CD4-positive, alpha-beta T cell treated with Interleukin-6 for 4 hours (primary cell): ENCODE results near the gene UMOD.

Source experiments
- DNase-seq: peaks from one replicate; pipeline ENCODE4 v3.0.0-alpha.2; 2020; ENCODE audit warnings: mixed read lengths

Gene UMOD

GRCh38 chr16:20352615-20353014 lies at the start of gene UMOD:
UMOD (minus strand) TSS chr16:20352715; CDS start chr16:20350737, 1,978 bp downstream.
- no peak for DNase-seq

GRCh38 chr16:20401475-20402016 lies 49.0 kb upstream of the UMOD start:
- DNase-seq, result no peak

GRCh38 chr16:20401066-20401465 lies 48.6 kb upstream of the UMOD start:
- no peak for DNase-seq

DNA sequence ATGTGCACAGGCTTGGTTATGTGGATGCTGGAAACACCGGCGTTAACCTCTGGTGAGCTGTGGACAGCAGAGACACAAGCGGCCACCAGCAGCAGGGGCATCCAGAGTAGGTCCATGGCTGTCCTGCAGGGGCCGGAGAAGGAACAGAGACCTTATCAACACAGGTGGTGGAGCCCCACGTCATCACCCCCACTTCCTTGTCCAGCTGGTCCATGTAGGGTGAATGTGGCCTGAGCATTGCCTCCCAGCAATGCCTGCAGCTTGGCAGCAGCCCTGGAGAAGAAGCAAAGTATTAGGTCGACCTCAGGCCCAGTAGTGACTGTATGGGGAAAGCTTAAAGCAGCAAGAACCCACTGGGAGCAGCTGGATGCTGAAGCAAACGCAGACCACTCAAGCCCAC lies 46.7 kb upstream of the UMOD start:
- DNase-seq, result no peak

GRCh38 chr16:20398603-20399002 lies 46.1 kb upstream of the UMOD start:
- no peak for DNase-seq

DNA sequence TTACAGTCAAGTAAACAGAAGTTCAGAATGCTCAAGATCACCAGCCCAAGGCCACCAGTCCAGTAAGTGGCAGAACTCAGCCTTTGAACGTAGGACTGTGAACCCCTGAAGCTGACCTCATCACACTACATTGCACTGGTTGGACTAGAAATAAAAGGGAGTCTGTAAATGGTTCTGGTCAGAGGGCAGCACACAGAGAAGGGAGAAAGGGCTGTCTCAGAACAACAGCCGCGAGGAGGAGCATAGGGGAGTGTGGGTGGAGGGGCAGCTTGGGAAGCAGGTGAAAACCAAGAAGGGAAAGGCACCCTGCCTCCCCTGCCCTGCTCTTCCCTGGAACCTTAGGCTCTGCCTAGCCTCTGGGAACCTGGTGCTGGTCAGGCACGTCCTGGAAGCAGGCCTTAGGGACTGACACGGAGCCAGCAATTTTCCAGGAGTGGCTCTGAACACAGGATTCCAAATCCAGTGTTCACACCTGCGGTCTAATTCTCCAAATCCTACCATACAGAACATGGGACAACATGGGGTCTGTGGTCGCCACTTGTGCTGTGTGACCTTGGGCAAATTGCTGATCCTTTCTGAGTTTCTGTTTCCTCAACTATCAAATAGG lies 45.1 kb upstream of the UMOD start:
- DNase-seq, result no peak

DNA sequence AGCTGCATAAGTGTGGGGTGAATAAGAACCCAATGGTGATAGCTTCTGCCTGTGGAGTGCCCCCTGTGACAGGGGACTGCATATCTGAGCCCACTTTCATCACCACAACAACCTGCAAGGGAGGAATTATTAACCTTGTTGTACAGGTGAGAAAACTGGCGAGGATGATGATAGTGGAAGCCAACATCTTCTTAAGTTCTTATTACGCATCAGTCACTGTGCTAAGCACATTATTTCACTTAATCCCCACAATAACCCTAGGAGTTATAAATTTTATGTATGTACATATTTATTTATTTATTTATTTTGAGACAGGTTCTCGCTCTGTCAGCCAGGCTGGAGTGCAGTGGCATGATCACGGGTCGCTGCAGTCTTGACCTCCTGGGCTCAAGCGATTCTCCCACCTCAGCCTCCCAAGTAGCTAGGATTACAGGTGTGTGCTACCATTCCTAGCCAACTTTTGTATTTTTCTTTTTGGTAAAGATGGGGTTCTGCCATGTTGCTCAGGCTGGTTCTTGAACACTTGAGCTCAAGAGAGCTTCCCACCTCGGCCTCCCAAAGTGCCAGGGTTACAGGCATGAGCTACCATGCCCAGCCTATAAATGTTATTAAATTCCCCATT lies 44.4 kb upstream of the UMOD start:
- no peak for DNase-seq

DNA sequence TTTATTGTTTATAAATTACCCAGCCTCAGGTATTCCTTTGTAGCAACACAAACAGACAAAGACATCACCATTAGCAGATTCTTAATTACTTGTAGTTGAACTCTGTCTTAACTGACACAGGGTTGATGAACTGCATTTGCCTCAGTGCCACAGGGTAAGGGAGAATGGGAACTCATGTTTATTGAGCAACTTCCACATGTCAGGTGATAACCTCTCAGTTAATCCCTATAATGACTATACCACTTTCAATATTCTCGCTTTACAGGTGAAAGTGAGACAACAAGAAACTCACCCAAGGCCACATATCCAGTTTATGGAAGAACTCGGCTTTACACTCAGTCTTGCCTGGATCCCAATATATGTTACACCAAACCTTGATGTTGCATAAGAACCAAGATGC lies 43.4 kb upstream of the UMOD start:
- DNase-seq, result no peak

- no peak for DNase-seq
Observed at GRCh38 chr16:20393801-20394577, 41.5 kb upstream of the UMOD start.

- no peak for DNase-seq
Observed at GRCh38 chr16:20391045-20391444, 38.5 kb upstream of the UMOD start.

DNA sequence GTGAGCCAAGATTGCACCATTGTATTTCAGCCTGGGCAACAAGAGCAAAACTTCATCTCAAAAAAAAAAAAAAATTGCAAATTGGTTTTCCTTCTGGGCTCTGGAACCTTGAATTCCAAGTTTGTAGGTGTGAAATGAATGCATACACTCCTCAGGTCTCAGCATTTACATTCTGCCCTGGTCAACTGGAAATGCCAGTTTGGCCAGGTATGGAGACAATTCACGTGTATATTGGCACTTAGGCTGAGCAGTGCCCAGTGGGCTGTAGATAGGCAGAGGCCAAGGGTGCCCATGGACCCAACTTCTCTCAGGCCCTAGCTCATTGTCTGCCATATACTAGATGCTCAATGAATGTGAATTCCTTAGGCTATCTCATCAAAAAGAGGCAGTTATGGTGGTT lies 36.3 kb upstream of the UMOD start:
- DNase-seq, result no peak

GRCh38 chr16:20387978-20388377 lies 35.5 kb upstream of the UMOD start:
- no peak for DNase-seq

DNA sequence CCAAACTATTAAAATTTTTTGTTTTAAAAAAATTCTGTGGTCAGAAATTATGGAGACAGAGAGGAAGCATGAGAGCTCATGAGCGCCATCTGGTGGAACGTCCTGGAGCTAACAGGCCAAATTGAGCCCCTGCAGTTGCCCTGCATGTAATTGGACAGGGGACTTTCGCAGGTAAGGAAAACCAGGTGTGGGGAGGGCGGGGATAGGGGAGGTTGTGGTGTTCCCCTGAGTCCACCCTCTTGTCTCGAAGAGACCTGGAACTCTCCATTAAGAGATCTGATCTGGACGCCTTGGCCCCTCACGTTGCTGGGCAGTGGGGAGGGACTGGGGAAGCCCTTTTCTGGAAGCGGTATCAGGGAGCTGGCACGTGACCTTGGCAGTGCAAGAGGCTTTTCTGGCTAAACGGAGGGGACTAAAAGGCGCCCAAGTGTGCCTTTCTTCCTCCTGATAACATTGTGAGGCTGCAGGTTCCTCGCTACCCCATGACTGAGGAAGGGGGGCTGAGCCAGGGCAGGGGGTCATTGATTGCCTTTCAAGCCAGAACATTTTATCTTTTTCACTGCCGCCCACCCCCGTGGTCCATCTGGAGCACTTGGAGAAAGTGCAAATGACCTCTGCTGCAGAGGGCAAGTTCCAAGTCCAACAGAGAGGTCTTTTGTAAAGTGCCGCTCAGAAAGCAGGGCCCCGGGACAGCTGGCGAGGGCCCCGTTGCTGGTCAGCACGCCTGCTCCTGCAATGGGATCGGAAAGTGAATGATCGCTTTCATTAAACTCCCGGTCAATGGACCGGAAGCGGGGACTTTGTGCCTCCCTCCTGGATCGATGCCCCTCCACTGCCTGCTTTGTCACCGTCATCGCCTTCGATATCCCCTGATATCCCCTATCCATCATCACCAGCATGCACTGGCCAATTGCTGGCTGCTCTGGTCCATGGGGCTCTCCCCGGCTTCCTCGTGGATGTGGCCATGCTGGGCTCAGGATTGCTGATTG lies 33.6 kb upstream of the UMOD start:
- DNase-seq, result peak; percentile 57

- peak; percentile 37 for DNase-seq
Observed at GRCh38 chr16:20383106-20384029, 30.9 kb upstream of the UMOD start.

DNA sequence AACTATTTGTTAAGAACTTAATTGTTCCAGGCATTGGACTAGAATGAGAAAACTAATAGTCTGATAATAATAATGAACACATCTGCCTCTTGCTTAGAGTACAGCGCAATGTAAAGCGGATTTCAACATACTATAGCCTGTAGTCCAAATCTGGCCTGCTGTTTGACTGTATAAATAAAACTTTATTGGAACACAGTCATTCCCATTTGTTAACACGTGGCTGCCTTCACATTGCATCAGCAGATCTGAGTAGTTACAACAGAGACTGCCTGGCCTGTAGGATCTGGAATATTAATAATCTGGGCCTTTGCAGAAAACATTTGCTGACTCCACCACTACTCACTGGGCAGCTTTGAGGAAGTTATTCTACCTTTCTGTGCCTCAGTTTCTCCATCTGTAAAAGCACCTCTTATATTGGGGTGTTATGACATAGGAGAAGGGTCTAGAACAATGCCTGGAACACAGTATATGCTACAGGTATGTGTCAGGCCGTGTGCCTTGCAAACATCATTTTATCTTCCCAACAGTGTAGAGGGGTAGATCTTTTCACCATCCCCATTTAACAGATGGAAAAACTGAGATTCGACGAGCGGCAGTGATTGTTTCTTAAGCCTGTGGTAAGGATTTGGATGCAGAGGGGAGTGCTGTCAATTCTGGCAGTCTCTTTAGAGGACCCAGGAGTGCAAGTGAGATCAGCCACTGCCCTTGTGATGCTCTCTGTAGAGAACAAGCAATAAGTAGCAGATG lies 29.9 kb upstream of the UMOD start:
- DNase-seq, result no peak

DNA sequence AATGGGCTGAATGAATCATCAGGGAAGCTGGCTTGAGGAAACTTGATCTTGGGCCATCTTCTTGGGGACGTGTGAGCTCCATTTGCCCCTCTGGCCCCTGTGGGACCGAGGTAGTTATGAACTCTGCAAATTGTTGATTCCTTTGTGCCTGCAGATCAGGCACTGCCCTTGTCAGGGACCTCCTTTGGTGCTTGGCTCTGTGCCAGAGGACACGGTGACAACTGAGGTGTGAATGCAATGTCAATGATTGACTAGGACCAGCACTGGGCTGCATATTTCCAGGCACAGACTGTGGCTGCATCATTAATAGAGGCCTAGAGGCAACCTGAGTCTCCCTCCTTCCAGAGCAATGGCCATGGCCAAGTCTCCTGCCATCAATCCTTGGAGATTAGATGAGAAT lies 28.3 kb upstream of the UMOD start:
- no peak for DNase-seq

DNA sequence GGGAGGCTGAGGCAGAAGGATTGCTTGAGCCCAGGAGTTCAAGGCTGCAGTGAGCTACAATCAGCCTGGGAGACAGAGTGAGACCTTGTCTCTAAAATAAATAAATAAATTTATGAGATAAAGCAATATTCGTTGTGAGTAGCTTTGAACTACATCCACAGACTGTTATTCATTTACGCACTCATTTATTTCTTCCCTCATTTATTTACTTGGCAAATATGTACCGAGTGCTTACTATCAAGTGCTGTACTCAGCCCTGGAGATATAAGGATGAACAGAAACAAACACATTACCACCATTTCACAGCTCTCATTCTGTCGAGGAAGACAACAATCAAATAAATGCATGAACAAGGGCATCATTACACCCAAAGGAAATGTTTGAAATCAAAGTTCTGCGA lies 24.7 kb upstream of the UMOD start:
- DNase-seq, result no peak

DNA sequence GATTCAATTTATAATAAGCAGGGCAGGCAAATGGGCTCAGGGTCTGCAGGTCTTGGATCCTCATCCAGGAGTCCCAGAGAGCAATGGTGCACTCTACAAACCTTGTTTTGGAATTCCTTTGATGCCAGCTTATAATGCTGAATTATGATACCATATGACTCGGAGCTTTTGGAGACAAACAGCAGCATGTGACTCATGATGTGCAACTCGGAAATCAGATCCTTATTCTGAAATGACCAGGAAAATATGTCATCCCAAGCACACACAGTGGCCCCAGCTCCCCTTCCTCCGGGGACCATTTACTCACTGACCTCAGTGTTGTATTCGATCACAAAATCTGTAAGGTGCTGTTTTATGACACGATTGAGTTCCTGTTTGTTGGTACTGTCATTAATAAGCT lies 20.2 kb upstream of the UMOD start:
- DNase-seq, result no peak

DNA sequence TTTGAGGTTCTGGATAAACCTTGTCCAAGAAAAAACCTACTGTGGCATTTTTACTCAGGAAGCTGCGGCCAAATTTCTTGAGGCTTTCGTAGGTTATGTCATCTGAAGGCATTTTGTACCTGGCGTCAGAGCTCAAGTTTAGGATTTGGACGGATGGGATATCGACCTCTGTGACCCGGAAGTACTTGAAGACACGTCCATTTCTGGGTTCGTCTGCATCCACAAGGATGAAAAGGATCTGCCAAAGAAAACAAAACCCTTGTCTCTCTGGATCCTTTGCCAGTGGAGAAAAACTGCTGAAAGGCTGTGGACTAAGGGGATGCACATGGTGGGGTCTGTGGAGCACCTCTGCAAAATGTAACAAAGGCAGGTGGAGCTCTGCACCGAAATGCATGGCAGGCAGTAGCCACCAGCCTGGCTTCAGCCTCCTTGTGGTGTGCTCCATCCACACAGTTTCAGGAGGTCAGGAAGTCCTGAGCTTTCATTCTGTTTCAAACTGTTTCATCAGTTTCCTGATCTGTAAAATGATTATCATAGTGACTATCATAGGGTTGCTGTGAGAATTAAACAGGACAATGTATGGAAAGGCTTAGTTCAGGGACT lies 17.0 kb upstream of the UMOD start:
- no peak for DNase-seq

DNA sequence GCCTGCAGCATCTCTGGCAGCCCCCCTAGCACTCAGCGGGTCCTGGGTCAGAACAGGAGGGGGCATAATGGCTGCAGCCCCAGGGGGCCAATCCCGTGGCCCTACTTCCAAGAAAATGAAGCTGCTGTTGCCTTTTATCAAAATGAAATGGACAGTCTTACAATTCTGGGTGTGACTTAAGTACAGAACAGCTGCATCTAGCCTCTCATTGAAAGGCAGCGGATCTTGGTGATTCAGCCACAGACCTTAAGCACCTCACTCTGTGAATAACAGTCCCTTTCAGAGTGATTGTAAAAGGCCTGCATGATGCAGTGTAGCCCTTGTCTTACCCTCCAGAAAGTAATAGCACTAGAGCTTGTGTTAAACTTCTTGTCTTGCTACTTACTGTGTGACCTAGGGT lies 11.5 kb upstream of the UMOD start:
- DNase-seq, result no peak
